HL-60 (cell line): ENCODE results near the gene MTX3.

Source experiments
- DNase-seq, 2 experiments: peaks; one replicate each; pipeline ENCODE4 v3.0.0-alpha.2; 2010 to 2020; ENCODE audit warnings: low read depth in 1 of 2, low spot score in 1 of 2
- H3K27ac ChIP-seq: fragments of 250-450 bp; sonication (Bioruptor Pico); replicated peaks from 2 replicates; pipeline ENCODE4 v1.5.1; 2020; ENCODE audit warnings: mild to moderate bottlenecking, moderate library complexity
- H3K27me3 ChIP-seq: fragments of 250-450 bp; sonication (Bioruptor Pico); 2 replicates; pipeline ENCODE4 v1.5.1; 2021; ENCODE audit warnings: mild to moderate bottlenecking, moderate library complexity; ENCODE audit not compliant: insufficient read depth, poor library complexity, severe bottlenecking
- H3K4me3 ChIP-seq: replicated peaks from 2 replicates; pipeline ENCODE4 v1.5.1; 2011; ENCODE audit warnings: mild to moderate bottlenecking, control low read depth, low read length; ENCODE audit not compliant: insufficient read depth
- CTCF ChIP-seq: IDR thresholded peaks from one replicate; pipeline ENCODE4 v1.5.1; 2011; ENCODE audit warnings: low read length, control low read depth, inconsistent platforms; ENCODE audit not compliant: insufficient read depth
- GABPA ChIP-seq: IDR thresholded peaks from 2 replicates; pipeline ENCODE4 v1.6.1; 2012; ENCODE audit warnings: low read depth
- POLR2AphosphoS5 ChIP-seq: IDR thresholded peaks from 2 replicates; pipeline ENCODE4 v1.6.1; 2012; ENCODE audit warnings: low read depth
- REST ChIP-seq: IDR thresholded peaks from 2 replicates; pipeline ENCODE4 v1.6.1; 2012; ENCODE audit warnings: low read depth; ENCODE audit not compliant: insufficient replicate concordance
- SPI1 ChIP-seq: IDR thresholded peaks from 2 replicates; pipeline ENCODE4 v1.6.1; 2012; ENCODE audit warnings: low read depth, mild to moderate bottlenecking, borderline replicate concordance

MTX3 gene

GRCh38 chr5:79986260-79986659 is 4.8 kb downstream of the MTX3 start:
- Histone ChIP-seq H3K27ac (no peak overlapping the region), H3K4me3 (no peak overlapping the region), H3K27me3 (no peaks in the 10 kb centered on the region)
- no peak for DNase-seq
- TF ChIP-seq POLR2AphosphoS5 (no peak), REST (no peak), GABPA (no peak), CTCF (no peak), SPI1 (no peak)

GRCh38 chr5:79985288-79985687 is 5.8 kb downstream of the MTX3 start:
- no peak overlapping the region for H3K27ac ChIP-seq
- no peaks in the 10 kb centered on the region for H3K27me3 ChIP-seq
- no peak for DNase-seq
- TF ChIP-seq SPI1 (no peak), POLR2AphosphoS5 (no peak), REST (no peak), GABPA (no peak), CTCF (no peak)
- H3K4me3 ChIP-seq: no peak overlapping the region

- H3K4me3 ChIP-seq: no peak overlapping the region
- no peak for DNase-seq
- H3K27me3 ChIP-seq: no peaks in the 10 kb centered on the region
- H3K27ac ChIP-seq: no peak overlapping the region
- no peak for TF ChIP-seq REST
- TF ChIP-seq CTCF: no peak
- TF ChIP-seq POLR2AphosphoS5: no peak
- TF ChIP-seq GABPA: no peak
Measured at GRCh38 chr5:79984363-79984762, 6.7 kb downstream of the MTX3 start.
